CD4-positive, alpha-beta T cell treated with Interleukin-21 for 1 hour (primary cell): ENCODE measurements around the gene CCDC180.
"Not testable (repeated sequence)": the region's sequence is repeated elsewhere in the genome, so short reads cannot be mapped to it uniquely, and the experiment has no call there.

ENCODE experiments used
- DNase-seq: peaks from one replicate; pipeline ENCODE4 v3.0.0-alpha.2; 2020

The CCDC180 gene

DNA sequence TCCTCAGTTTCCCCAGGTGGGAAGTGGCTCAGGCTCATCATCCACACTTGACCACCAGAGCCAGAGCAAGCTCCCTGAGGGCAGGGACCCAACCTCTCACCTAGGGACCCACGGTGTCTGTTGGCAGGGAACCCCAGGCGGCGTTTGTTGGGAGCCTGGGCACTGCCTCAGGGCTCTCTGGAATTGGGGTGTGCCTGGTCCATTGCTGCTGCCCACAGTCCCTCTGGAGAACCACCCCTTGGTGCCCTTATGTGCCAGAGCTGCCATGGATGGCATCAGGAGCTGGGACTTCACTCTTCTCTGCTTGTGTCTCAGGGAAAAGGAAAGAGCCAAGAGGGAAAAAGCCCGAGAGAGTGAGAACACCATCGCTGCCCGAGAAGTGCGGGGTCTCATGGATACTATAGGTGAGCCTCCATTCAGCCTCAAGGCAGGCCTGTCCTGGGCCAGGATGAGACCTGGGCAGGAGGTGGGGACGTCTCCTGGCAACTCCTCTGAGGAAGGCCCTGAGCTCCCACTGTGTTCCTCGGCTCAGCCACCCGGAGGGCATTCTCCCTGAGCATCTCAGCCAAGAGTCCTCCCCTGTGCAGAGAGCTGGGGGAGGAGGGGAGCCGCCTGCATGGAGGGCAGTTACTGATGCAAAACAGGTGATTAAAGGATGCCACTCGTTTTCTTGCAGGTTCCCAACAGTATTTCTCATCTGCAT is 4.5 kb downstream of the CCDC180 start:
- DNase-seq: no peak

- no peak for DNase-seq
Measured at GRCh38 chr9:97312556-97312955, 5.1 kb downstream of the CCDC180 start.

DNA sequence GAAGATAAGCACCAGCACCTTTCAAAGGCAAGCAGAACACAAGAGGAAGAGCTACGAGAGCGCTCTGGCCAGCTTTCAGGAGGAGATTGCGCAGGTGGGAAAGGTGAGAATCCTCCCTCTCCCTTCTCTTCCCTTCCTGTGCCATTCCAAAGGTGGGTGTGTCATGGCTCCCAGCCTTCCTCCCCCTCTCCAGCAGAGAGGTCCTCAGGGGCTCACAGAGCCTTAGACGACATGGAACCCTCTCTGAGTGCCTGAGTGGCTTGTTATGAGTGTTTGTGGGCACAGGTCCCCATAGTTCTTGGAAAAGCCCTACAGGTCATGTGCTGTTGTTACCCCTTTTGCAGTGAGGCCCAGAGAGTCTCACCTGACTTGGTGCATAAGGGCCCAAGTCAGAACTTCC is 5.8 kb downstream of the CCDC180 start:
- DNase-seq: no peak

- no peak for DNase-seq
Measured at GRCh38 chr9:97313746-97314145, 6.3 kb downstream of the CCDC180 start.

GRCh38 chr9:97314503-97314902 is 7.0 kb downstream of the CCDC180 start:
- no peak for DNase-seq

DNA sequence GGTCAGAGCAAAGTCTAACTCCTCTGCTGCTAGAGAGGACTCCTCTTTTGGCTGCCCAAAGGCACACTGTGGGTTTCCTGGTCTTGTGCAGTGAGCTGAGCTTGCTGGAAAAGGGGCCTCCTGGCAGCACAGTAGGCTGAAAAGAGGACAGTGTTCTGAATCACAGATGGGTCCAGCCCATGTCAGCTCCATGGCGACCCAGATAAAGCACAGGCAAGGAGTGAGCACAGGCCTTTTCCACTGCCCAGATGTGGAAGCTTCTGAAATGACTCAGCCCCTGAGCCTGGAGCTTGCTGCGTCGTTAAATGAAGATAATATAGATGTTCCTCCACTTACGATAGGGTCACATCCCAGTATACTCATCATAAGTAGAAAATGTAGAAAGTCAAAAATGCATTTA is 8.1 kb downstream of the CCDC180 start:
- no peak for DNase-seq

DNA sequence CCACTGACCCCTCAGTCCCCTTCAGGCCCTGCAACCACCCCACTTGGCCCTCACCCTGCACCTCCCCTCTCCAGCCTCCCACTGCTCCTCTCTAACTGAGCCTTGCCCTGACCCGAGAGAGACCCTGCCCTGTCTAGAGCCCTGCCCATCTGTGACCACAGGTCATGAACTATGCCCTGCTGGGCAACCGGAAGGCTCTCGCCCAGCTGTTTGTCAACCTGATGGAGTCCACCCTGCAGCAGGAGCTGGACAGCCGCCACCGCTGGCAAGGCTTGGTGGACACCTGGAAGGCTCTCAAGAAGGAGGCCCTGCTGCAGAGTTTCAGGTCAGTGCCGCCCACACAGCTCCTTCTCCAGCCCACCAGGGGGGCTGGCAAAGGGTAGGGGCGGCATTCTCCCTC is 9.4 kb downstream of the CCDC180 start:
- no peak for DNase-seq

- DNase-seq: no peak
Measured at GRCh38 chr9:97318433-97318832, 11.0 kb downstream of the CCDC180 start.

DNA sequence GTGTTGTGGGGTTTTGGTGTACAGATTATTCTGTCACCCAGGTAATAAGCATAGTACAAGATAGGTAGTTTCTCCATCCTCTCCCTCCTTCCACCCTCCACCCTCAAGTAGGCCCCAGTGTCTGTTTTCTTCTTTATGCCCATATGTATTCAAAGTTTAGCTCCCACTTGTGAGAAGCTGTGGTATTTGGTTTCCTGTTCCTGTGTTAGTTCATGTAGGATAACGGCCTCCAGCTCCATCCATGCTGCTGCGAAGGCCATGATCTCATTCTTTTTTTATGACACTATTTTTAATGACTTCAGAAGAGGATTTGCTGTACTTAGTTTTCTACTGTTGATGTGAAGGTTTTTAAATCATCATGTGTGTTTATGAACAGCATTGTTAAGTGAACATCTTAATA is 11.9 kb downstream of the CCDC180 start:
- DNase-seq: no peak

DNA sequence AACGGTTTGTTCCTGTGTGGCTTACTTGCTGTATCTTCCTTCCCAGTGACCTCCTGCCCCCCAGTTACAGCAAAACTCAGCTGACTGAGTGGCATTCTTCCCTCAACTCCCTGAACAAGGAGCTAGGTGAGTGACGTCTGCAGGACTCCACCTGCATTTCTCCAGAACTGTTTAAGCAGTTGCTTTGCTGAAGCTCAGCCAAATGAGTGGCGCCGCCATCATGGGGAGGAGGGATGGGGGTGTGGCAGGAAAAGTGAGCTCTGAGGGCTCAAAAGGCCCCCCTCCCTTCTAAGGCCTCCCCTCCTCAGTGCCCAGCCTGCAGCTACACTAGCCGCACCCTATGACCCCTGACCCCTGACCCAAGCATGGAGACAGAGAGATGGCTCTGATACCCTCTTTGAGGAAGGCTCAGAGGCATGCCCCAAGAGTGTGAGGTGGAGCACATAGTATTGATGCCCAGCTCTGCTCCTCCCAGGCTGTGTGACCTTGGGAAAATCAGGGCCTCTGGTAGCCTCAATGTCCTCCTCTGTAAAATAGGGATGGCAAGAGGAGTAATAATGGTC is 12.7 kb downstream of the CCDC180 start:
- DNase-seq: no peak

DNA sequence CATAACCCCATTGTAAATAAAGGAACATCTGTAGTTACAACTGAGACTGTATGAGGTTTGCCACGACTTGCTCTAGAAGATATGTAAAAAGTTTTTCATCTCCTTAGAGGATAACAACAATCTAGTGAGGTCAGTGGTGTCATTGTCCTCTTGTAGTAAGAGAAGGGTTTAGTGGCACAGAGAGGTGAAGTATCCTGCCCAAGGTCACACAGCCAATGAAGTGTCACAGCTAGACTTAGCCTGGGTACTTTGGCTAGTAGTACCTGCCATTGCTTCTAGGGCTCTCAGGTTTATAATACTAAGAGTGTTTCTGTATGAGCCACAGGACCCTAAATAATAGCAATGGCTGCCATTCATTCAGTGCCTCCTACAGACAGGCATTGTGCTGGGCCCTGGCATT is 13.8 kb downstream of the CCDC180 start:
- no peak for DNase-seq

DNA sequence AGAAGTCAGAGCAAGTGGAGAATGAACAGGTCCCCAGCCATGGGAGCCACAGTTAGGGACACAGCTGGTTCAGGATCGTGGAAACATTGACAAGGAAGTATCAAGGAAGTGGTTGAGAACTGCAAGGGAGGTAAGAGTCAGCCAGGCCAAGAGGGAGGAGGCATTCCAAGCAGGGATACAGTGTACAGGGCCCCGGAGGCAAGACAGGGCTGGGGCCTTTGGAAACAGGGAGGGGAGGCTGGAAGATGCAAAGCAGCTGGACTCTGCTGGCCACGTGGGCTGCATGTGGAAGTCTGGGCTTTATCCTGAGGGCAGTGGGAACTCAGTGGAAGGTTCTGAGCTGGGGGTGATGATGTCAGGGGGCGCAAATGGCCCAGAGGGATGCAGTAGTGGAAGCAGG is 14.2 kb downstream of the CCDC180 start:
- no peak for DNase-seq

GRCh38 chr9:97322105-97322504 is 14.6 kb downstream of the CCDC180 start:
- no peak for DNase-seq

DNA sequence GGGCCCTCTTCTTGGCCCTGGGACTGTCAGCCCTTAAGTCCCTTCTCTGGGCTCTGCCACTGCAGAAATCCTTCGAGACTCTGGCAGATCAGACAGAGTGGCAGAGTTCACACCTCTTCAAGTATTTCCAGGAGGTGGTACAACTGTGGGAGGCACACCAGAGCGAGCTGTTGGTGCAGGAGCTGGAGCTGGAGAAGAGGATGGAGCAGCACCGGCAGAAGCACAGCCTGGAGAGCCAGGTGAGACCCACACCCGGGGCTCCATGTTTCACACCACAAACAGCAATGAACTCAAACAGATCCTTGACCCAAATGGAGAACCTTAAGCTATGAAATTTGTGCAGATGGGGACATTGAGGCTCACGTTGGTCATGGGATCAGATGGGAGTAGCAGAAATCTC is 17.5 kb downstream of the CCDC180 start:
- DNase-seq: no peak

DNA sequence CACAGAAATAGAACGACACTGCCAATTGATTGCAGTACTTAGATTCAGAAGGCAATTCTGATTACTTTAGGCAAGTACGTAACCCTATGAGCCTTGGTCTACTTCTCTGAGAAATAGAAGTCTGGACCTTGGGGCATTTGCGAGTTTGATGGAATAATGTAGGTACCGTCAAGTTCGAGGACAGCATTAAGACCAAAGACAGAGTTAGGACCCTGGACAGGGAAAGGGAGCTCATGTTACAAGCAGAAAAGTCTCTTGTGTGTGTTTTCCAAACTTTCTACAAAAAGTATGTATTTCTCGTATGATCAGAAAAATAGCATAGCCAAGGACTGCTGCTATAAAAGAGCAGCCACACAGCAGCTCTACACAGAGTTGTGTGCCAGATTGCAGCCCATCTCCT is 20.1 kb downstream of the CCDC180 start:
- no peak for DNase-seq

DNA sequence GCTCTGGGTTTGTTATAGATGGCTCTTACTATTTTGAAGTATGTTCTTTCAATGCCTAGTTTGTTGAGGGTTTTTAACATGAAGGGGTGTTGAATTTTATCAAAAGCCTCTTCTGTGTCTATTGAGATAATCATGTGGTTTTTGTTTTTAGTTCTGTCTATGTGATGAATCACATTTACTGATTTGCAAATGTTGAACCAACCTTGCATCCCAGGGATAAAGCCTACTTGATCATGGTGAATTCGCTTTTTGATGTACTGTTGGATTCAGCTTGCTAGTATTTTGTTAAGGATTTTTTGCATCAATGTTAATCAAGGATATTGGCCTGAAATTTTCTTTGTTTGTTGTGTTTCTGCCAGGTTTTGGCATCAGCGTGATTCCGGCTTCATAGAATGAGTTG is 25.5 kb downstream of the CCDC180 start:
- DNase-seq: no peak

GRCh38 chr9:97335622-97336021 is 28.2 kb downstream of the CCDC180 start:
- DNase-seq: not testable (repeated sequence)

DNA sequence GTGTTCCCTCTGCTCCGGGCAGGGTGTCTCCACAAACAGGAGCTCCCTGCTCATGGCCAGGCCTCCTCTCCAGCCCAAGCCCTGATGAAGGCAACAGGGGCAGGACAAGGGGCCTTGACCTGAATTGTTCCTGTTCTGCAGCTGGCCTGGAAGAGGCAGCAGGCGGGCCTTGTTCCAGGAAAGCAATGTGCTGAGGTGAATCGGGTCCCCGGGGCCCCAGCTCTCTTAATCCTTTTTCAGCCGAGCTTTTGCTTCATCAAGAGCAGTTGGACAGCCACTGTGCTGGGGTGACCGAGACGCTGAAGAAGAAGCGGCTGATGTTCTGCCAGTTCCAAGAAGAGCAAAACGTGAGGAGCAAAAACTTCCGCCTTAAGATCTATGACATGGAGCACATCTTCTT is 41.4 kb downstream of the CCDC180 start:
- DNase-seq: no peak

DNA sequence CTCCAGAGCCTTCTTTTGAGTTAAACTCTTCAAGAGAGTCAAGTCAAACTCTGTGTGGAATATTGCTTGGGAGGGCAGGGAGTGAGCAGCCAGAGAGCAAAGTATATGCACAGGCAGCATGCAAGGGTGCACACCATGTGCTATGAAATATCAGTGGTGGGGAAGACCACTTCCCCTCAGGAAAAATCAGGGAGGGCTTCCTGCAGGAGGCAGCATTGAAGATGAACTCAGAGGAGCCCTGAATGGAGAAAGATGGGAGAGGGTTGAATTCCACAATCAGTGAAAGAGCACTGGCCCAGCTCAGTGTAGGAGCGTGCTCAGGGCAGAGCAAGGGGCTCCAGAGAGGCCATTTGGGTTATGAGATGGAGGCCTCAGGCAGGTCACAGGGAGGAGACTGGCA is 41.9 kb downstream of the CCDC180 start:
- DNase-seq: no peak

DNA sequence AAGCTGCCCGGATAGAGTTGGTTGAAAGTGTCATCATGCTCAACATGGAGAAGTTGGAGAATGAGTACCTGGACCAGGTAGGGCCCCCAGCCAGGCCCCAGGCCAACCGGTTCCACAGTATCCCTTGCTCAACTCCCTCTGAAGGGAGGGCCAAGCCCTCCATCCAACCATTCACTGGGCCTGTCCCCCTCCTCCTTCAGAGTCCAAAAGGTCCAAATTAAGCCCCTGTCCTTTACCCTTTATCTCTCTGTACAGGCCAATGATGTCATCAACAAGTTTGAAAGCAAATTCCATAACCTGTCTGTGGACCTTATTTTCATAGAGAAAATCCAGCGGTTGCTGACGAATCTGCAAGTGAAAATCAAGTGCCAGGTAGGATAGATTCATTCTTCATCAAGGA is 47.2 kb downstream of the CCDC180 start:
- DNase-seq: no peak

- DNase-seq: no peak
Measured at GRCh38 chr9:97357056-97357455, 49.6 kb downstream of the CCDC180 start.
